GM12892 (cell line): ENCODE results near the gene CD99.

Experiments
- POLR2A ChIP-seq: IDR thresholded peaks from 2 replicates; pipeline ENCODE4 v1.6.1; 2011; ENCODE audit warnings: low read depth, low read length, control low read depth
- POLR2AphosphoS5 ChIP-seq: IDR thresholded peaks from 2 replicates; pipeline ENCODE4 v1.6.1; 2011; ENCODE audit warnings: low read depth, low read length, control low read depth
- TAF1 ChIP-seq: IDR thresholded peaks from 2 replicates; pipeline ENCODE4 v1.6.1; 2011; ENCODE audit warnings: low read depth, mild to moderate bottlenecking, control low read depth, low read length, borderline replicate concordance

DNA sequence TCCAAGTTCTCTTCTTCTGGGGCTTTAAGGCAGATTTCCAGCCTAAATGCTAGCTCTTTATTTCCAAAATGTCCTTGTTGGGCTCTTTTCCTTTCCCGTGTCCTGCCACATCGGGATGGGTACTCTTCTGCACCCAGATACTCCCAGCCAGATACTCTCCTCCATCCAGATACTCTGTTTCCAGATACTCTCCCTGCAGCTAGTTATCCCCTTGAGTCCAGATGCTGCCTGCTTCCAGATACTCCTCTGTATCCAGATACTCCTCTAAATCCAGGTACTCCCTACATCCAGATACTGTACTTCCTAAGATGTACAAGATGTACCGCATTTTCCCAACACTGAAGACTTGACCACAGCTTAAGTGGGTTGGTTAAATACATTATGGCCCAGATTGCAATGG is 50.3 kb downstream of the CD99 start:
- TF ChIP-seq POLR2AphosphoS5 (no peak), POLR2A (no peak), TAF1 (no peak)
